H1 (cell line): ENCODE data around the gene SP1. TPM values are rescaled to one million over a fixed set of nuclear protein-coding genes. Genes with fewer than 3 reads are reported as not detected.

Experiments
- CTCF ChIA-PET: fragments of 300-600 bp; sonication (Branson Sonifier 250); formaldehyde crosslinking; loops from one replicate; lab custom pipeline; 2021; ENCODE audit not compliant: partially characterized antibody; lab: Charles Lee
- POLR2A ChIA-PET: fragments of 300-600 bp; sonication (Branson Sonifier 250); formaldehyde crosslinking; loops from one replicate; lab custom pipeline; 2021; ENCODE audit warnings: inconsistent platforms; ENCODE audit not compliant: partially characterized antibody; lab: Charles Lee
- DNase-seq, 2 experiments: peaks; one replicate each; pipeline versions ENCODE4 v3.0.0 to v3.0.0-alpha.2; 2010 to 2022; ENCODE audit warnings: low spot score in 2 of 2, low read depth in 1 of 2, mixed read lengths in 1 of 2
- FAIRE-seq: peaks from 2 replicates; lab custom pipeline; 2011; peaks lifted over from hg19 to GRCh38; lab: Jason Lieb, UNC
- H2AFZ ChIP-seq: 2 replicates; pipeline ENCODE4 v1.8.1; 2012; ENCODE audit warnings: low read length, inconsistent platforms
- H2AK5ac ChIP-seq: 2 replicates; pipeline ENCODE4 v1.6.1; 2013; ENCODE audit warnings: low read depth, low read length
- H2BK120ac ChIP-seq: replicated peaks from 2 replicates; pipeline ENCODE3; 2013; ENCODE audit warnings: low read depth, low read length, inconsistent platforms
- H2BK12ac ChIP-seq: 2 replicates; pipeline ENCODE4 v1.6.1; 2013; ENCODE audit warnings: low read depth, low read length
- H2BK15ac ChIP-seq: 2 replicates; pipeline ENCODE4 v1.6.1; 2013; ENCODE audit warnings: low read length
- H2BK20ac ChIP-seq: 2 replicates; pipeline ENCODE4 v1.6.1; 2013; ENCODE audit warnings: low read length
- H2BK5ac ChIP-seq: 2 replicates; pipeline ENCODE4 v1.6.1; 2013; ENCODE audit warnings: low read depth, low read length
- H3K14ac ChIP-seq: 2 replicates; pipeline ENCODE4 v1.6.1; 2013; ENCODE audit warnings: inconsistent platforms; ENCODE audit not compliant: insufficient read length
- H3K18ac ChIP-seq: 2 replicates; pipeline ENCODE4 v1.6.1; 2013; ENCODE audit warnings: low read length; ENCODE audit errors: extremely low read depth
- H3K23ac ChIP-seq: 2 replicates; pipeline ENCODE4 v1.6.1; 2013; ENCODE audit warnings: inconsistent platforms; ENCODE audit not compliant: insufficient read length
- H3K23me2 ChIP-seq: 2 replicates; pipeline ENCODE4 v1.6.1; 2013; ENCODE audit warnings: low read depth, low read length
- H3K27ac ChIP-seq: 2 replicates; pipeline ENCODE4 v1.6.1; 2011; ENCODE audit warnings: low read depth, low read length, inconsistent platforms
- H3K27me3 ChIP-seq, 4 experiments: replicated peaks in 1 of 4; 1 replicate in 1 of 4; 2 replicates in 3 of 4; pipeline versions ENCODE4 v1.6.1 to v1.8.1; 2011 to 2013; ENCODE audit warnings: low read length in 3 of 4, mild to moderate bottlenecking in 3 of 4, inconsistent platforms in 2 of 4, mixed read lengths in 2 of 4, moderate library complexity in 1 of 4; ENCODE audit not compliant: control insufficient read depth in 3 of 4, insufficient read depth in 3 of 4; ENCODE audit errors: extremely low read depth in 1 of 4
- H3K36me3 ChIP-seq, 4 experiments: 2 replicates each; pipeline versions ENCODE4 v1.6.1 to v1.8.1; 2011 to 2013; ENCODE audit warnings: mild to moderate bottlenecking in 4 of 4, low read length in 3 of 4, moderate library complexity in 2 of 4, control low read depth in 1 of 4, inconsistent platforms in 1 of 4; ENCODE audit not compliant: insufficient read depth in 4 of 4, control insufficient read depth in 2 of 4
- H3K4ac ChIP-seq: replicated peaks from 2 replicates; pipeline ENCODE3; 2013; ENCODE audit warnings: low read length, low read depth, mixed read lengths, inconsistent platforms; ENCODE audit not compliant: insufficient read length
- H3K4me1 ChIP-seq, 4 experiments: replicated peaks in 1 of 4; 1 replicate in 1 of 4; 2 replicates in 3 of 4; pipeline versions ENCODE4 v1.6.1 to v1.8.1; 2011 to 2013; ENCODE audit warnings: low read length in 3 of 4, inconsistent platforms in 2 of 4, mixed read lengths in 1 of 4; ENCODE audit not compliant: insufficient read depth in 4 of 4, control insufficient read depth in 3 of 4
- H3K4me2 ChIP-seq, 2 experiments: 2 replicates each; pipeline versions ENCODE4 v1.6.1 to v1.8.1; 2011 to 2013; ENCODE audit warnings: low read depth in 2 of 2, low read length in 2 of 2, control low read depth in 1 of 2, inconsistent platforms in 1 of 2, mild to moderate bottlenecking in 1 of 2; ENCODE audit not compliant: insufficient read depth in 1 of 2
- H3K4me3 ChIP-seq, 4 experiments: fragments of 200-600, 300-600 bp in 1 of 4; sonication (generic), shearing (Covaris generic), sonication (Bioruptor Twin) in 1 of 4; 2 replicates each; pipeline versions ENCODE4 v1.5.1 to v1.8.1; 2011 to 2016; ENCODE audit warnings: low read length in 4 of 4, low read depth in 3 of 4, control low read depth in 2 of 4, inconsistent platforms in 2 of 4, mild to moderate bottlenecking in 2 of 4, mixed read lengths in 1 of 4, moderate library complexity in 1 of 4; ENCODE audit not compliant: insufficient read depth in 2 of 4; ENCODE audit errors: extremely low read depth in 1 of 4
- H3K56ac ChIP-seq: replicated peaks from 2 replicates; pipeline ENCODE3; 2013; ENCODE audit warnings: low read depth, mild to moderate bottlenecking, mixed read lengths, low read length, inconsistent platforms; ENCODE audit not compliant: insufficient read length
- H3K79me1 ChIP-seq: 2 replicates; pipeline ENCODE4 v1.6.1; 2013; ENCODE audit warnings: low read depth, low read length, control low read depth
- H3K79me2 ChIP-seq, 2 experiments: 2 replicates each; pipeline versions ENCODE4 v1.6.1 to v1.8.1; 2012 to 2013; ENCODE audit warnings: low read length in 2 of 2, mild to moderate bottlenecking in 2 of 2, inconsistent platforms in 1 of 2; ENCODE audit not compliant: insufficient read depth in 2 of 2, control insufficient read depth in 1 of 2
- H3K9ac ChIP-seq, 4 experiments: replicated peaks in 1 of 4; 1 replicate in 1 of 4; 2 replicates in 3 of 4; pipeline versions ENCODE4 v1.6.1 to v1.8.1; 2011 to 2013; ENCODE audit warnings: low read depth in 3 of 4, low read length in 3 of 4, control low read depth in 2 of 4, mild to moderate bottlenecking in 2 of 4, moderate library complexity in 2 of 4, inconsistent platforms in 1 of 4; ENCODE audit errors: extremely low read depth in 1 of 4
- H3K9me3 ChIP-seq, 2 experiments: 2 replicates each; pipeline versions ENCODE4 v1.6.1 to v1.8.1; 2012 to 2013; ENCODE audit warnings: mild to moderate bottlenecking in 2 of 2, moderate library complexity in 2 of 2, control low read depth in 1 of 2, inconsistent platforms in 1 of 2, low read depth in 1 of 2, low read length in 1 of 2, mixed read lengths in 1 of 2; ENCODE audit not compliant: insufficient read depth in 2 of 2
- H4K20me1 ChIP-seq, 2 experiments: replicated peaks in 1 of 2; 2 replicates each; pipeline versions ENCODE3 to v1.8.1; 2011 to 2013; ENCODE audit warnings: inconsistent platforms in 2 of 2, low read length in 2 of 2, mild to moderate bottlenecking in 1 of 2; ENCODE audit not compliant: insufficient read depth in 2 of 2, control insufficient read depth in 1 of 2
- H4K5ac ChIP-seq: 2 replicates; pipeline ENCODE4 v1.6.1; 2013; ENCODE audit warnings: low read length, low read depth, mixed read lengths, inconsistent platforms; ENCODE audit not compliant: insufficient read length
- H4K8ac ChIP-seq: 2 replicates; pipeline ENCODE4 v1.8.0; 2013; ENCODE audit warnings: mild to moderate bottlenecking, moderate library complexity, low read length, inconsistent platforms; ENCODE audit not compliant: insufficient read depth; ENCODE audit errors: extremely low read depth
- H4K91ac ChIP-seq: replicated peaks from 2 replicates; pipeline ENCODE3; 2013; ENCODE audit warnings: low read length, mixed read lengths, inconsistent platforms; ENCODE audit not compliant: insufficient read length
- ASH2L ChIP-seq: fragments of 200-600, 300-600 bp; sonication (generic); IDR thresholded peaks from one replicate; pipeline ENCODE4 v1.7.1; 2017; ENCODE audit warnings: low read length
- ATF2 ChIP-seq: IDR thresholded peaks from 2 replicates; pipeline ENCODE4 v1.6.1; 2012; ENCODE audit warnings: low read length, inconsistent platforms
- BCL11A ChIP-seq, 2 experiments: IDR thresholded peaks; one replicate each; pipeline ENCODE4 v1.6.1; 2011; ENCODE audit warnings: low read depth in 2 of 2, low read length in 2 of 2, mild to moderate bottlenecking in 2 of 2
- JUN ChIP-seq: IDR thresholded peaks from 2 replicates; pipeline ENCODE4 v1.6.1; 2011; ENCODE audit warnings: low read depth, mild to moderate bottlenecking, improper control_type of control experiment, low read length
- PHF8 ChIP-seq: fragments of 200-600 bp; sonication (generic); conservative IDR thresholded peaks from 2 replicates; pipeline ENCODE4 v1.7.1; 2012; ENCODE audit warnings: low read depth, mild to moderate bottlenecking, inconsistent platforms, low read length, moderate library complexity
- POLR2A ChIP-seq, 2 experiments: IDR thresholded peaks; 1 replicate in 1 of 2; 2 replicates in 1 of 2; pipeline ENCODE4 v1.6.1; 2011; ENCODE audit warnings: low read depth in 2 of 2, low read length in 2 of 2, mild to moderate bottlenecking in 2 of 2; ENCODE audit errors: control extremely low read depth in 1 of 2
- POLR2AphosphoS5 ChIP-seq: IDR thresholded peaks from 2 replicates; pipeline ENCODE4 v1.6.1; 2011; ENCODE audit warnings: low read depth, low read length
- SIN3A ChIP-seq, 2 experiments: IDR thresholded peaks in 1 of 2; conservative IDR thresholded peaks in 1 of 2; 2 replicates each; pipeline ENCODE4 v1.6.1; 2011 to 2012; ENCODE audit warnings: low read length in 2 of 2, improper control_type of control experiment in 1 of 2, low read depth in 1 of 2, mild to moderate bottlenecking in 1 of 2
- SIRT6 ChIP-seq: IDR thresholded peaks from one replicate; pipeline ENCODE4 v1.7.1; 2012; ENCODE audit warnings: low read length, inconsistent platforms
- ZNF274 ChIP-seq: IDR thresholded peaks from 2 replicates; pipeline ENCODE4 v1.7.0; 2012; ENCODE audit warnings: low read length, borderline replicate concordance; ENCODE audit errors: extremely low read depth
- WGBS, 2 experiments: shearing (Covaris generic) in 1 of 2; methylation state at CpG; one replicate each; pipeline versions ENCODE4 v1.1.6 to v1.1.7; 2013 to 2015; ENCODE audit warnings: low lambda C conversion rate in 2 of 2, mixed read lengths in 2 of 2, inconsistent platforms in 1 of 2, low coverage in 1 of 2, missing lambda C conversion rate in 1 of 2; ENCODE audit not compliant: insufficient replicate concordance in 2 of 2, insufficient coverage in 1 of 2, insufficient read length in 1 of 2; ENCODE audit errors: extremely low coverage in 1 of 2, missing lambda C conversion rate in 1 of 2; 5-methylcytosine and 5-hydroxymethylcytosine counted together
- polyA plus RNA-seq, 7 experiments: library from polyadenylated mRNA; depleted of rRNA in 3 of 7; stranded (reverse) in 5 of 7; unstranded in 2 of 7; fragments of >200 nt in 5 of 7; fragments of 200-250 nt in 2 of 7; gene quantifications; 1 replicate in 5 of 7; 2 replicates in 1 of 7; 4 replicates in 1 of 7; pipeline versions ENCODE4 v1.2.1 to v1.2.3, GENCODE V29; 2011 to 2013; ENCODE audit warnings: missing spikeins in 2 of 7, mixed read lengths in 2 of 7
- total RNA-seq: library from RNA; stranded (reverse); fragmentation: NEBNext Ultra II Directional; extraction: Animal tissue kit (Norgen Biotek cat#: 25700); gene quantifications from 2 replicates; pipeline ENCODE4 v1.2.1, GENCODE V29; 2021

The SP1 gene
- total and polyA plus RNA-seq, 2 of the 8 experiments (the other 6 are each of a cell fraction or from before 2014, with no cell fraction given): 50.7 to 75.2 TPM

- Histone ChIP-seq H3K4me3 (no peak overlapping the region), H3K79me1 (peaks cover 7% of the 10 kb centered on the region; the same call in 1 of the 2 replicates), H3K14ac (no peak overlapping the region), H4K5ac (no peak overlapping the region), H2AFZ (no peak overlapping the region), H2BK15ac (no peak overlapping the region), H3K4me2 (no peak overlapping the region), H2BK12ac (no peak overlapping the region), H3K79me2 (peaks cover 29 to 92% of the 10 kb centered on the region in 2 experiments), H2AK5ac (no peak overlapping the region), H4K91ac (no peak overlapping the region), H3K23me2 (peaks cover 7% of the 10 kb centered on the region), H3K27me3 (no peaks in the 10 kb centered on the region), H3K18ac (no peak overlapping the region), H3K4ac (no peak overlapping the region), H4K8ac (no peak overlapping the region), H3K4me1 (peaks cover 0 to 8% (median 5%) of the 10 kb centered on the region in 4 experiments; a peak in 4 of 7 replicates), H3K36me3 (peaks cover 68 to 86% (median 77%) of the 10 kb centered on the region in 4 experiments), H3K9me3 (no peaks in the 10 kb centered on the region), H4K20me1 (peaks cover 38 to 44% of the 10 kb centered on the region in 2 experiments), H2BK120ac (no peak overlapping the region), H3K23ac (no peak overlapping the region), H2BK5ac (no peak overlapping the region), H3K27ac (no peak overlapping the region), H3K56ac (no peak overlapping the region), H3K9ac (no peak overlapping the region), H2BK20ac (no peak overlapping the region)
- 81% methylated on average over 6 of the region's 6 CpGs; no CpG with 5 or more reads in 1 of the 2 experiments for WGBS, 2 experiments
- ChIA-PET POLR2A (interaction anchor here (0.7 to 57.6 kb wide), 13 partner anchors 9 to 243 kb away, joined by 3 to 3397 read pairs (median 4); partner anchors contain the start of genes MAP3K12, NPFF, SP1 and TARBP2), CTCF (interaction anchor here (0.5 to 1.2 kb wide), 5 partner anchors 14 to 190 kb away, joined by 3 to 4 read pairs (median 3); no protein-coding TSS in a partner anchor)
- DNase-seq: no peak
- FAIRE-seq: no peak
- TF ChIP-seq BCL11A (IDR thresholded peaks at IDR 0.05; ENCODE audit: low read depth in 2 of 2, low read length in 2 of 2): no peak
- TF ChIP-seq POLR2AphosphoS5: peak; percentile 76
- no peak for TF ChIP-seq SIN3A (conservative IDR thresholded peaks at IDR 0.05 in 1 of 2, IDR thresholded peaks at IDR 0.05 in 1 of 2; ENCODE audit: low read depth in 1 of 2, low read length in 2 of 2)
- TF ChIP-seq ZNF274: no peak
- no peak for TF ChIP-seq ASH2L
- TF ChIP-seq POLR2A (IDR thresholded peaks at IDR 0.05; ENCODE audit: control extremely low read depth in 1 of 2, low read depth in 2 of 2, low read length in 2 of 2): peak in 1 of 2 experiments; percentile 38; a peak in 2 of 3 replicates
- TF ChIP-seq JUN: no peak
- no peak for TF ChIP-seq ATF2
- no peak for TF ChIP-seq SIRT6
- TF ChIP-seq PHF8: no peak
Measured at GRCh38 chr12:53456654-53457366, 76.8 kb downstream of the SP1 start.
